H9 (cell line): Measurements from ENCODE around the gene UPF1. TPM values are rescaled to one million over a fixed set of nuclear protein-coding genes. Genes with fewer than 3 reads are reported as not detected.

Experiments used
- DNase-seq: peaks from one replicate; pipeline ENCODE4 v3.0.0-alpha.2; 2017
- H2AFZ ChIP-seq: one replicate; pipeline ENCODE4 v1.6.1; 2013; ENCODE audit warnings: mild to moderate bottlenecking, low read length, control low read depth, moderate library complexity
- H2AK5ac ChIP-seq: 2 replicates; pipeline ENCODE4 v1.6.1; 2013; ENCODE audit warnings: low read length, control low read depth, mixed read lengths; ENCODE audit not compliant: insufficient read length
- H2BK120ac ChIP-seq: one replicate; pipeline ENCODE4 v1.6.1; 2013; ENCODE audit warnings: low read depth, mild to moderate bottlenecking, low read length, control low read depth, inconsistent platforms; ENCODE audit not compliant: poor library complexity, severe bottlenecking
- H2BK12ac ChIP-seq: 2 replicates; pipeline ENCODE4 v1.6.1; 2013; ENCODE audit warnings: low read length, control low read depth, mixed read lengths, low read depth; ENCODE audit not compliant: insufficient read length
- H2BK15ac ChIP-seq: 2 replicates; pipeline ENCODE4 v1.6.1; 2013; ENCODE audit warnings: low read depth, low read length, control low read depth
- H2BK20ac ChIP-seq: one replicate; pipeline ENCODE4 v1.6.1; 2013; ENCODE audit warnings: low read depth, mild to moderate bottlenecking, low read length, control low read depth, inconsistent platforms; ENCODE audit not compliant: poor library complexity, severe bottlenecking
- H2BK5ac ChIP-seq: 2 replicates; pipeline ENCODE4 v1.6.1; 2013; ENCODE audit warnings: low read length, control low read depth, mixed read lengths; ENCODE audit not compliant: insufficient read length
- H3K14ac ChIP-seq: 2 replicates; pipeline ENCODE4 v1.6.1; 2013; ENCODE audit warnings: low read length, control low read depth; ENCODE audit not compliant: insufficient read depth
- H3K18ac ChIP-seq: 2 replicates; pipeline ENCODE4 v1.6.1; 2013; ENCODE audit warnings: low read depth, mild to moderate bottlenecking, mixed read lengths, low read length, control low read depth; ENCODE audit not compliant: insufficient read length
- H3K23ac ChIP-seq: 2 replicates; pipeline ENCODE4 v1.6.1; 2013; ENCODE audit warnings: low read length, control low read depth, mixed read lengths, low read depth; ENCODE audit not compliant: insufficient read length
- H3K23me2 ChIP-seq: 2 replicates; pipeline ENCODE4 v1.6.1; 2013; ENCODE audit warnings: low read depth, mild to moderate bottlenecking, mixed read lengths, low read length, control low read depth; ENCODE audit not compliant: insufficient read length, poor library complexity, severe bottlenecking
- H3K27ac ChIP-seq: 2 replicates; pipeline ENCODE4 v1.5.1; 2013; ENCODE audit warnings: low read length, control low read depth, mixed read lengths, low read depth; ENCODE audit not compliant: insufficient read length
- H3K27me3 ChIP-seq: 2 replicates; pipeline ENCODE4 v1.6.1; 2013; ENCODE audit warnings: low read length, control low read depth, inconsistent platforms; ENCODE audit not compliant: insufficient read depth
- H3K4ac ChIP-seq: 2 replicates; pipeline ENCODE4 v1.6.1; 2013; ENCODE audit warnings: low read depth, mild to moderate bottlenecking, control low read depth, inconsistent platforms, low read length, moderate library complexity
- H3K4me1 ChIP-seq: 2 replicates; pipeline ENCODE4 v1.6.1; 2013; ENCODE audit warnings: low read length, control low read depth, inconsistent platforms; ENCODE audit not compliant: insufficient read depth
- H3K4me2 ChIP-seq: 2 replicates; pipeline ENCODE4 v1.6.1; 2013; ENCODE audit warnings: low read length, control low read depth, mixed read lengths; ENCODE audit not compliant: insufficient read length, insufficient read depth
- H3K56ac ChIP-seq: 2 replicates; pipeline ENCODE4 v1.6.1; 2013; ENCODE audit warnings: low read depth, mild to moderate bottlenecking, mixed read lengths, low read length, control low read depth; ENCODE audit not compliant: insufficient read length
- H3K79me1 ChIP-seq: 2 replicates; pipeline ENCODE4 v1.6.1; 2013; ENCODE audit warnings: low read depth, mild to moderate bottlenecking, moderate library complexity, low read length, control low read depth, inconsistent platforms; ENCODE audit not compliant: insufficient read depth, poor library complexity, severe bottlenecking
- H3K79me2 ChIP-seq: 2 replicates; pipeline ENCODE4 v1.6.1; 2013; ENCODE audit warnings: low read length, control low read depth, inconsistent platforms; ENCODE audit not compliant: insufficient read depth
- H3K9ac ChIP-seq: 2 replicates; pipeline ENCODE4 v1.6.1; 2013; ENCODE audit warnings: low read length, control low read depth, mixed read lengths; ENCODE audit not compliant: insufficient read length; ENCODE audit errors: extremely low read depth
- H3K9me3 ChIP-seq: one replicate; pipeline ENCODE4 v1.6.1; 2013; ENCODE audit warnings: low read depth, low read length, inconsistent platforms; ENCODE audit not compliant: control insufficient read depth
- H3T11ph ChIP-seq: one replicate; pipeline ENCODE4 v1.6.1; 2013; ENCODE audit warnings: mild to moderate bottlenecking, low read length, control low read depth, inconsistent platforms
- H4K20me1 ChIP-seq: one replicate; pipeline ENCODE4 v1.6.1; 2013; ENCODE audit not compliant: control insufficient read depth, insufficient read length, insufficient read depth
- H4K5ac ChIP-seq: 2 replicates; pipeline ENCODE4 v1.6.1; 2013; ENCODE audit warnings: low read depth, mild to moderate bottlenecking, mixed read lengths, low read length, control low read depth; ENCODE audit not compliant: insufficient read length
- H4K8ac ChIP-seq: replicated peaks from 2 replicates; pipeline ENCODE4 v1.6.1; 2013; ENCODE audit warnings: low read length, control low read depth, mixed read lengths, low read depth; ENCODE audit not compliant: insufficient read length
- H4K91ac ChIP-seq: 2 replicates; pipeline ENCODE4 v1.6.1; 2013; ENCODE audit warnings: low read depth, mild to moderate bottlenecking, moderate library complexity, mixed read lengths, low read length, control low read depth; ENCODE audit not compliant: insufficient read length
- H3K27ac Mint-ChIP-seq, 3 experiments: 2 replicates in 2 of 3; 3 replicates in 1 of 3; pipeline ENCODE4 v1.8.0; 2020 to 2021; ENCODE audit warnings: mixed read lengths in 3 of 3, mild to moderate bottlenecking in 1 of 3, moderate library complexity in 1 of 3
- H3K27me3 Mint-ChIP-seq: 2 replicates; pipeline ENCODE4 v1.8.0; 2021; ENCODE audit warnings: low read depth, mild to moderate bottlenecking, moderate library complexity, mixed read lengths
- H3K36me3 Mint-ChIP-seq, 3 experiments: 2 replicates in 2 of 3; 3 replicates in 1 of 3; pipeline ENCODE4 v1.8.0; 2020 to 2021; ENCODE audit warnings: low read depth in 3 of 3, mixed read lengths in 3 of 3; ENCODE audit not compliant: insufficient read depth in 1 of 3
- H3K4me1 Mint-ChIP-seq, 2 experiments: 2 replicates each; pipeline ENCODE4 v1.8.0; 2020; ENCODE audit warnings: mixed read lengths in 2 of 2
- H3K4me3 Mint-ChIP-seq, 2 experiments: 2 replicates in 1 of 2; 3 replicates in 1 of 2; pipeline ENCODE4 v1.8.0; 2020 to 2021; ENCODE audit warnings: mild to moderate bottlenecking in 2 of 2, mixed read lengths in 2 of 2, moderate library complexity in 1 of 2
- H3K9me3 Mint-ChIP-seq, 2 experiments: 2 replicates in 1 of 2; 3 replicates in 1 of 2; pipeline ENCODE4 v1.8.0; 2020; ENCODE audit warnings: mild to moderate bottlenecking in 2 of 2, mixed read lengths in 2 of 2, moderate library complexity in 1 of 2
- WGBS: extraction: QIAGEN DNeasy Blood & Tissue Kit; methylation state at CpG from one replicate; pipeline ENCODE4 v1.1.7; 2013; ENCODE audit warnings: missing lambda C conversion rate, low lambda C conversion rate, mixed read lengths; ENCODE audit not compliant: insufficient read length; ENCODE audit errors: extremely low coverage; 5-methylcytosine and 5-hydroxymethylcytosine counted together
- total RNA-seq: library from RNA; stranded (reverse); gene quantifications from 2 replicates; pipeline ENCODE4 v1.2.1, GENCODE V29; 2021
- TF ChIP-seq, protein P1 (sequence below): fragments of 200-600 bp; sonication (generic); conservative IDR thresholded peaks from 3 replicates; pipeline ENCODE4 v1.8.0; 2021; ENCODE audit warnings: antibody characterized with exemption, mild to moderate bottlenecking

Gene UPF1
- total RNA-seq, 1 experiment from 2014 or later, result 85.4 TPM

DNA sequence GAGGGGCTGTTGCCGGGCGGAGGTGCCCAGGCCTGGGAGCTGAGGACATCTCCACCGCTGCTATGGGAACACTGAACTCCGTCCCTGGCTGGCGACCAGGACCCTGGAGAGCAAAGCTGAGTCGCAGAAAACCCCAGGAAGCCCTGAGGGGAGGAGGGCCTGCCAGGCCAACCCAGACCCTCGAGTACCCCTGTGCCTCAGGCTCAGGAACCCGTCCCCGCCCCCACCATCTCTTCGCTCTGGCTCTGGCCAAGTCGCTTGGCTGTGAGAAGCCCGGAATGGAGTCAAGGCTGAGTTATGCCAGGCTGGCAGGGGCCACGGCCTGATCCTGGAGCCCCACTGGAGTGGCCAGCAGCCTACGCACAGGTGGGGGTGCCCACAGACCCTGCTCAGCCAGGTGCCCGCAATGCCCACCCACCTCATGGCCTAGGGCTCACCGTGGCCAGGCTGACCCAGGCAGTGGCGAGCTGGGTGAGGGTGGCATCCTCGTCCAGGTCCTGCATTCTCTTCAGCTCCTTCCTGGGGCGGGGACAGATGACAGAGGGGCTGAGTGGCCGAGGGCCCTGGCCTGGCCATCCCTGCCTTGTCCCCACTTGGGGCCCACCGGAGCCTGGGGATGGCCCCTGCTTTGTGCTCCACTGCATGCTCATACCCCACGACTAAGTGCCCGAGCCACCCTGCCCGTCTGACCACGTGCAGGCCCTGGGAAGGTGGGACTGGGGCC is 72.7 kb downstream of the UPF1 start:
- no peak overlapping the region for H3K27ac ChIP-seq
- H3K4ac ChIP-seq, result no peak overlapping the region
- WGBS, result no CpG with 5 or more reads among the region's 25 CpGs
- Mint-ChIP-seq H3K4me1 (no peaks in the 10 kb centered on the region), H3K36me3 (peaks cover 1 to 20% (median 15%) of the 10 kb centered on the region in 3 experiments; a peak in 6 of 7 replicates), H3K27ac (no peak overlapping the region), H3K27me3 (no peaks in the 10 kb centered on the region), H3K4me3 (no peak overlapping the region), H3K9me3 (no peaks in the 10 kb centered on the region; a peak in 1 of 5 replicates)
- H4K5ac ChIP-seq, result no peak overlapping the region
- H2BK15ac ChIP-seq, result no peak overlapping the region
- H2AFZ ChIP-seq, result no peak overlapping the region
- H3K14ac ChIP-seq, result no peak overlapping the region
- no peak overlapping the region for H3K18ac ChIP-seq
- no peak overlapping the region for H3K9ac ChIP-seq
- no peak overlapping the region for H2BK12ac ChIP-seq
- H3K27me3 ChIP-seq, result no peaks in the 10 kb centered on the region
- DNase-seq, result no peak
- no peak overlapping the region for H3K4me2 ChIP-seq
- no peak overlapping the region for H3K56ac ChIP-seq
- H3T11ph ChIP-seq, result no peak overlapping the region
- H3K9me3 ChIP-seq, result no peaks in the 10 kb centered on the region
- H2BK120ac ChIP-seq, result no peak overlapping the region
- TF ChIP-seq, protein P1, sequence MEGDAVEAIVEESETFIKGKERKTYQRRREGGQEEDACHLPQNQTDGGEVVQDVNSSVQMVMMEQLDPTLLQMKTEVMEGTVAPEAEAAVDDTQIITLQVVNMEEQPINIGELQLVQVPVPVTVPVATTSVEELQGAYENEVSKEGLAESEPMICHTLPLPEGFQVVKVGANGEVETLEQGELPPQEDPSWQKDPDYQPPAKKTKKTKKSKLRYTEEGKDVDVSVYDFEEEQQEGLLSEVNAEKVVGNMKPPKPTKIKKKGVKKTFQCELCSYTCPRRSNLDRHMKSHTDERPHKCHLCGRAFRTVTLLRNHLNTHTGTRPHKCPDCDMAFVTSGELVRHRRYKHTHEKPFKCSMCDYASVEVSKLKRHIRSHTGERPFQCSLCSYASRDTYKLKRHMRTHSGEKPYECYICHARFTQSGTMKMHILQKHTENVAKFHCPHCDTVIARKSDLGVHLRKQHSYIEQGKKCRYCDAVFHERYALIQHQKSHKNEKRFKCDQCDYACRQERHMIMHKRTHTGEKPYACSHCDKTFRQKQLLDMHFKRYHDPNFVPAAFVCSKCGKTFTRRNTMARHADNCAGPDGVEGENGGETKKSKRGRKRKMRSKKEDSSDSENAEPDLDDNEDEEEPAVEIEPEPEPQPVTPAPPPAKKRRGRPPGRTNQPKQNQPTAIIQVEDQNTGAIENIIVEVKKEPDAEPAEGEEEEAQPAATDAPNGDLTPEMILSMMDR, result no peak
- no peaks in the 10 kb centered on the region for H3K79me1 ChIP-seq
- H3K79me2 ChIP-seq, result no peaks in the 10 kb centered on the region
- H3K4me1 ChIP-seq, result no peaks in the 10 kb centered on the region
- no peak overlapping the region for H2BK5ac ChIP-seq
- H4K20me1 ChIP-seq, result no peaks in the 10 kb centered on the region
- no peak overlapping the region for H4K91ac ChIP-seq
- no peak overlapping the region for H2AK5ac ChIP-seq
- H2BK20ac ChIP-seq, result no peak overlapping the region
- no peaks in the 10 kb centered on the region for H3K23me2 ChIP-seq
- H3K23ac ChIP-seq, result no peak overlapping the region
- H4K8ac ChIP-seq, result no peak overlapping the region
